Transverse colon (tissue), 4 donors: ENCODE data around the gene KMT2E. TPM values are rescaled to one million over a fixed set of nuclear protein-coding genes. Genes with fewer than 3 reads are reported as not detected.
"Not testable (repeated sequence)": the region's sequence is repeated elsewhere in the genome, so short reads cannot be mapped to it uniquely, and the experiment has no call there.

Experiments used
- DNase-seq: peaks from one replicate; pipeline ENCODE4 v3.0.0-alpha.2; 2019
- H3K27ac ChIP-seq, 4 donors: fragments of 200-600 bp; sonication (generic); 2 replicates each; pipeline ENCODE4 v1.5.1; 2016 to 2018; ENCODE audit warnings: inconsistent platforms in 4 of 4
- H3K27me3 ChIP-seq: fragments of 200-600 bp; sonication (generic); 2 replicates; pipeline ENCODE4 v1.5.1; 2017; ENCODE audit warnings: inconsistent platforms
- H3K36me3 ChIP-seq, 4 donors: fragments of 200-600 bp; sonication (generic); 2 replicates each; pipeline ENCODE4 v1.5.1; 2017 to 2019; ENCODE audit warnings: inconsistent platforms in 4 of 4
- H3K4me1 ChIP-seq, 4 donors: fragments of 200-600 bp; sonication (generic); 2 replicates each; pipeline ENCODE4 v1.5.1; 2017 to 2020; ENCODE audit warnings: inconsistent platforms in 4 of 4
- H3K4me3 ChIP-seq, 4 donors: fragments of 200-600 bp; sonication (generic); 1 replicate in 1 of 4; 2 replicates in 3 of 4; pipeline versions ENCODE4 v1.5.1 to v1.6.1; 2017 to 2019; ENCODE audit warnings: inconsistent platforms in 4 of 4
- H3K9me3 ChIP-seq, 2 donors: fragments of 200-600 bp; sonication (generic); 2 replicates each; pipeline ENCODE4 v1.5.1; 2017 to 2019; ENCODE audit warnings: inconsistent platforms in 2 of 2
- CTCF ChIP-seq, 5 experiments: fragments of 200-600 bp in 3 of 5; fragments of 450-650 bp in 2 of 5; sonication (generic) in 3 of 5; IDR thresholded peaks; 1 replicate in 2 of 5; 2 replicates in 3 of 5; pipeline ENCODE4 v1.5.1; 2016 to 2017; ENCODE audit warnings: antibody characterized with exemption in 5 of 5, inconsistent platforms in 3 of 5, mild to moderate bottlenecking in 2 of 5, moderate library complexity in 1 of 5
- EP300 ChIP-seq: sonication (generic); formaldehyde crosslinking; IDR thresholded peaks from one replicate; pipeline ENCODE4 v1.6.1; 2017; ENCODE audit warnings: antibody characterized with exemption, low read depth
- POLR2A ChIP-seq: fragments of 450-650 bp; IDR thresholded peaks from one replicate; pipeline ENCODE4 v1.6.1; 2016; ENCODE audit warnings: antibody characterized with exemption, mild to moderate bottlenecking, moderate library complexity
- POLR2AphosphoS5 ChIP-seq, 3 donors: sonication (generic); formaldehyde crosslinking; IDR thresholded peaks; one replicate each; pipeline ENCODE4 v1.6.1; 2016; ENCODE audit warnings: antibody characterized with exemption in 3 of 3
- WGBS, 2 donors: methylation state at CpG; one replicate each; pipeline ENCODE4 v1.1.5; 2018; ENCODE audit warnings: low coverage in 1 of 2; 5-methylcytosine and 5-hydroxymethylcytosine counted together
- in situ Hi-C, 4 donors: fragments of 200-750 bp; cut with MboI; loops; one replicate each; pipeline versions ENCODE4 v1.15.0 to v1.15.1; 2017; ENCODE audit warnings: low sequenced_read_pairs in 3 of 4, low pct_ligation_motif_present in 1 of 4, low pct_unique_long_range_greater_than_20kb in 1 of 4
- intact Hi-C: fragments of 100-400 bp; cut with DNase I; formaldehyde crosslinking; loops from one replicate; pipeline ENCODE4 v1.15.1; 2023; ENCODE audit warnings: low total_unique reads
- total RNA-seq, 4 donors: library from RNA; depleted of rRNA; stranded (reverse); fragments of >200 nt; gene quantifications; one replicate each; pipeline ENCODE4 v1.1.0, GENCODE V29; 2016

KMT2E gene
- total RNA-seq, 4 donors from 2014 or later = 86.8 to 362 (median 178) TPM

- Histone ChIP-seq H3K9me3 (no peaks in the 10 kb centered on the region), H3K4me1 (peaks cover 0 to 60% (median 30%) of the 10 kb centered on the region in 4 donors), H3K27me3 (no peaks in the 10 kb centered on the region), H3K36me3 (peaks cover 0 to 37% (median 14%) of the 10 kb centered on the region in 4 donors), H3K4me3 (no peak overlapping the region), H3K27ac (no peak overlapping the region)
- no peak for DNase-seq
- 89% methylated on average over 1 of the region's 1 CpG for WGBS, 2 donors
- intact Hi-C loops = no loop called here
- TF ChIP-seq POLR2AphosphoS5 (IDR thresholded peaks at IDR 0.05) (no peak), EP300 (no peak), CTCF (IDR thresholded peaks at IDR 0.05) (no peak), POLR2A (no peak)
- in situ Hi-C loops = no loop called here
Measured at GRCh38 chr7:105050493-105050892, 36.5 kb downstream of the KMT2E start.

- H3K4me3 ChIP-seq, H3K27ac ChIP-seq, in situ Hi-C loops, H3K27me3 ChIP-seq, intact Hi-C loops, H3K9me3 ChIP-seq, DNase-seq: not testable (repeated sequence)
- Histone ChIP-seq H3K36me3 (peaks cover 0 to 37% (median 14%) of the 10 kb centered on the region in 4 donors), H3K4me1 (peaks cover 0 to 64% (median 32%) of the 10 kb centered on the region in 4 donors)
- WGBS, 2 donors = 93 to 94% methylated on average over 6 to 7 of the region's 7 CpGs
Measured at GRCh38 chr7:105050899-105051298, 36.9 kb downstream of the KMT2E start.

GRCh38 chr7:105055084-105055483 lies 41.1 kb downstream of the KMT2E start:
- H3K27ac ChIP-seq = no peak overlapping the region
- 83 to 98% methylated on average over 1 to 2 of the region's 2 CpGs for WGBS, 2 donors
- no peak overlapping the region for H3K4me3 ChIP-seq
- TF ChIP-seq POLR2A = no peak
- no peak for TF ChIP-seq EP300
- H3K36me3 ChIP-seq = peaks cover 0 to 26% (median 12%) of the 10 kb centered on the region in 4 donors
- no peak for DNase-seq
- peaks cover 0 to 57% (median 22%) of the 10 kb centered on the region in 4 donors for H3K4me1 ChIP-seq
- intact Hi-C loops = no loop called here
- no peaks in the 10 kb centered on the region for H3K27me3 ChIP-seq
- no peaks in the 10 kb centered on the region for H3K9me3 ChIP-seq
- in situ Hi-C loops = no loop called here

- H3K4me3 ChIP-seq = no peak overlapping the region
- WGBS, 2 donors = 40 to 58% methylated on average over 1 of the region's 1 CpG
- TF ChIP-seq POLR2A = no peak
- no peak for TF ChIP-seq POLR2AphosphoS5 (IDR thresholded peaks at IDR 0.05)
- no peak for TF ChIP-seq EP300
- no peak for TF ChIP-seq CTCF (IDR thresholded peaks at IDR 0.05)
- peaks cover 0 to 24% (median 9%) of the 10 kb centered on the region in 4 donors for H3K36me3 ChIP-seq
- intact Hi-C loops = no loop called here
- H3K9me3 ChIP-seq = no peaks in the 10 kb centered on the region
- H3K27me3 ChIP-seq = no peaks in the 10 kb centered on the region
- H3K4me1 ChIP-seq = peaks cover 0 to 57% (median 22%) of the 10 kb centered on the region in 4 donors
- in situ Hi-C loops = no loop called here
- no peak for DNase-seq
- no peak overlapping the region for H3K27ac ChIP-seq
Measured at GRCh38 chr7:105055621-105056020, 41.6 kb downstream of the KMT2E start.

GRCh38 chr7:105057472-105057871 lies 43.5 kb downstream of the KMT2E start:
- H3K36me3 ChIP-seq = peaks cover 0 to 17% (median 1%) of the 10 kb centered on the region in 4 donors
- peaks cover 0 to 56% (median 21%) of the 10 kb centered on the region in 4 donors for H3K4me1 ChIP-seq
- H3K27me3 ChIP-seq = no peaks in the 10 kb centered on the region
- no peak overlapping the region for H3K4me3 ChIP-seq
- in situ Hi-C loops (no loop called here), intact Hi-C loops (no loop called here)
- 97% methylated on average over 4 of the region's 4 CpGs; no CpG with 5 or more reads in 1 of the 2 donors for WGBS, 2 donors
- no peak overlapping the region for H3K27ac ChIP-seq
- TF ChIP-seq POLR2AphosphoS5 (IDR thresholded peaks at IDR 0.05) = no peak
- no peak for DNase-seq
- no peaks in the 10 kb centered on the region for H3K9me3 ChIP-seq

- H3K27ac ChIP-seq = no peak overlapping the region
- peaks cover 0 to 36% (median 4%) of the 10 kb centered on the region in 4 donors for H3K4me1 ChIP-seq
- no peaks in the 10 kb centered on the region for H3K27me3 ChIP-seq
- no peaks in the 10 kb centered on the region for H3K9me3 ChIP-seq
- TF ChIP-seq POLR2A (no peak), POLR2AphosphoS5 (IDR thresholded peaks at IDR 0.05) (no peak), EP300 (no peak), CTCF (IDR thresholded peaks at IDR 0.05) (no peak)
- no peak overlapping the region for H3K4me3 ChIP-seq
- 90 to 100% methylated on average over 2 to 4 of the region's 4 CpGs for WGBS, 2 donors
- DNase-seq = no peak
- peaks cover 0 to 26% (median 2%) of the 10 kb centered on the region in 4 donors for H3K36me3 ChIP-seq
- intact Hi-C loops (no loop called here), in situ Hi-C loops (no loop called here)
Measured at GRCh38 chr7:105060437-105060836, 46.4 kb downstream of the KMT2E start.
